GM20431 (cell line): ENCODE measurements around the gene DCTN3.

Experiments used
- in situ Hi-C: fragments of 300-500 bp; cut with MseI, MboI; formaldehyde crosslinking; loops from one replicate; pipeline ENCODE4 v1.15.0; 2020; ENCODE audit warnings: low sequenced_read_pairs; ENCODE audit not compliant: unreplicated experiment

DCTN3 gene

DNA sequence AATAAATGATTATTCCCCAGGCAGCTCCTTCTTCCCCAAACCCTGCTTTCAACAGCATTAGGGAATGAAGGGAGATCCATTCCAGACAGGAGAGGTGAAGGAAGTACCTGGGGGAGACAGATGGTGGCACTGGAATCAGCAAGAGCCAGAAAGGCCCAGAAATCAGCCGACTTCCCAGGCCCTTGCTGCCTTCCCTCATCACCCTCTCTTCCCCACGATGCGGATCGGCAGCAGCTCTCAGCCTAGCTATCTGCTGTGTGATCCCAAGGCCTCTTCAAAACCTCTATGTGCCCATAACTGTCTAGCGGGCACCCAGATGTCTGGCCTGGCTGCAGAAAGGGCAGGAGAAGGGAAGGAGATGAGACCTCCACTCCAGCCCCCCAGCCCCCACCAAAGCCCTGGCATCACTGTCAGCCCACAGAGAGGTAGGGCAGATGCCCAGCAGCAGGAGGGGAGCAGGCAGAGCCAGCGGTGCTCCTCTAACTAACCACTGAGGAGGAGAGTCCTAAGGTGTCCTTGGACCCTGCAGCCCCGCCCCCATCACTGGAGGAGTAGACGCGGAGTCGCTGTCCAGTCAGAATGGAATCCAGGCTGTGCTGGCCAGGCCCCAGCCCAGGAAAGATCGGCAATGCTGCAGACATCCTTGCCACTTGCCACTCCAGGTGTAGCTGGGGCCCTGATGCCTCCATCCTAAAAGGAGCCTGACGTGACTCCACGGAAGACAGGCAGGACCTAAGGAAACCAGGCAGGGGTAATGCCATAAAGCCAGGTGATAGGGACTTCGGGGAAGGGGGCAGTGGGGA, 43.5 kb downstream of the DCTN3 start:
- in situ Hi-C loops, result no loop called here

DNA sequence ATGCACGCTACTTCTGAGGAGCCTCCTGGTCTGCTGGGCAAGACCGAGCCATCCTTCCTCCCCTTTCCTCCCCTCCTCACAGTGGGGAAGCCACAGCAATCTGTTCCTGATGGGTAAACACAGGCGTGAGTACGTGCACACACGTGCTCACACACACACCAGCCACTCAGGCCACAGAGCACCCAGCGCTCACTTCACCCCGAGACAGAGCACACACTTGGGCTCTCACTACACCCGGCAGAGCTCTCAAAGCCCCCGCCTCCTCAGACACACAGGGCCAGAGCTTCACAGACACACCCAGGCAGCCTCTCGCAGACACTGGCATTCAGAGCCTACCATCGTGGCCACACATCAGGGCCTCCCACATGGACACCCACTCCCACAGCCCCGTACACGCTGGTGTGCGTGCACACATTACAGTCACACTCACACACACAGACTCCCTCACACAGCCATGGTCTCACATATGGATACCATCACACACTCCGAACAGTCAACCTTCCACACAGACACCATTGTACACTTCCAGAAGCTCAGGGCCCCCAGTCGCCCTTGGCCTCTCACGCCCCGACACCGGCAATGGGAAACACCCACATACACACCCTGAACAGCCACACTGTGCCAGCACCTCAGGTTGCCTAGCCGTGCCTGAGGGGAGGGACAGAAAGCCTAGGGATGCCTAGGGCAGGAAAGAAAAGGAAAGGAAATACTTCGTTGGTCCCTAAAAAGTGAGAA, 44.3 kb downstream of the DCTN3 start:
- in situ Hi-C loops, result no loop called here

GRCh38 chr9:34575241-34575640, 45.1 kb downstream of the DCTN3 start:
- in situ Hi-C loops, result no loop called here

DNA sequence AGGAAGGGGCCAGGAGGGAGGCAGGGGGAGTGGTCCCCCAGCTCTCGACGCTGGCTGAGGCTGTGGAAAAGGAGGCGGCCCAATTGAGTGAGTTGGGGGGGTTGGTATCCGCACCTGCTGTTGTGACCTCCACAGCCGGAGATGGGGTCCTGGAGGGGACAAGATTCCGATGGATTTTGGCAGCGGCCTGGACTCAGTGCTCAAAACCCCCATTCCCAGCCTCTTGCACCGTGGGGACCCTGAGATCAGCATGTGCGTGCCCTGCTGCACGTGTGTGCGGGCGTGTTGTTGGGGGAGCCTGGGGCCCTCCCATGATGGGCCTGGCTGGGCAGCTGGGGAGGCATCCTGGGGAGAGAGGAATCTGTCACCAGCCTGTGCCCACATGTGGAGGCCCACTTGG, 45.7 kb downstream of the DCTN3 start:
- in situ Hi-C loops, result no loop called here

- in situ Hi-C loops, result no loop called here
Observed at GRCh38 chr9:34573599-34574325, 46.5 kb downstream of the DCTN3 start.

- in situ Hi-C loops, result no loop called here
Observed at GRCh38 chr9:34572628-34573027, 47.7 kb downstream of the DCTN3 start.

DNA sequence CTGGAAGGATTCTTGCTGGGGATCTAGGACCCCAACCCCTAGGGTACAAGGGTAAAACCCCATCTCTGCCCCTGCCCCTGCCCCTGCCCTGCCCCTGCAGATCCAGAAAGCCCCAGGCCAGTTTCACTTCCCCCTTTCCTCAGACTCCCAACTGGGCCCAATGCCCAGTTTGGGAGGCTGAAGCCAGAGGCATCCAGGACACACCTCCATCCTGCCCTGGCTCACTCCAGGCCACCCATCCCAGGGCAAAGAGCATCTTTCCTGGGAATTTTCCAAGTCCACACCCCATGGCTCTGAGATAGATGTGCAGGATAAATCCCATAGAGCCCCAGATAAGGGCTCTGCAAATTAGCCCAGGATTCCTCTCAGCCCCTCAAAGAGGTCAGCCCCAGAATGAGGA, 48.2 kb downstream of the DCTN3 start:
- in situ Hi-C loops, result no loop called here

GRCh38 chr9:34571481-34571810, 48.8 kb downstream of the DCTN3 start:
- in situ Hi-C loops, result no loop called here

- in situ Hi-C loops, result no loop called here
Observed at GRCh38 chr9:34570809-34571480, 49.4 kb downstream of the DCTN3 start.

GRCh38 chr9:34570376-34570775, 49.9 kb downstream of the DCTN3 start:
- in situ Hi-C loops, result no loop called here

DNA sequence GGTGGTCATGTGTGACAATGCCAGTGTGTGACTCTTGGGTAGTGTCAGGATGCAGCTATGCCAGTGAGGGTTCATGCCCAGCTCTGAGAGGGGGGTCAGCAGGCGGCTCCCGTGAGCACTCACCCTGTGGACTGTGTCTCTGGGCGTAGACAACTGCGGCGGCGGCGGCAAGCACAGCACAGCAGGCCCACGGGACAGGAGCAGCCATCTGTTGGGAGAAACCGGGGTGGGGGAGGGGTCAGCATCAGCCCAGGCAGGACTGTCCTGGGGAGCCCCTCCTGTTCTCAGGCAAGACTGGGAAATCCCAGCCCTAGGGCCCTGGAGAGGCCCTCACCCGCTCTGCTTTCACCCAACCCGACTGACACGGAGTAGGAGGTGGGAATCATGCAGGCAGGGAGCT, 51.5 kb downstream of the DCTN3 start:
- in situ Hi-C loops, result no loop called here

GRCh38 chr9:34568133-34568532, 52.2 kb downstream of the DCTN3 start:
- in situ Hi-C loops, result no loop called here

DNA sequence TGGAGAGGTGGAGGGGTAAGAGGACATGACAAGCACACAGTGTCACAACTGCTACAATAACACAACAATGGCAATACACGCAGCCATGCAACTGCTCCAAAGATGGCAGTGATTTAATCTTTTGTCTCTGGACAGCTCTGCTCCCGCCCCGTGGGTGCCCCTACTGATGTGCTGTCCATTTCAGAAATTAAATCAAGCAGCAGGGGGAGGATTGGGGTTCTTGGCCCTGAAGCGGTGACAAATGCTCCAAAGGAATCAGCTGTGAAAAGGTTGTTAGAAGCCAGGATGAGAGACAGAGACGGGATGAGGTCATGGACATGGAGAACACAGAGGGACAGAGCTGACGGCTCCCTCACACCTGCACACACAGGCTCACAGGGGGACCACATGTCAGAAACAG, 53.3 kb downstream of the DCTN3 start:
- in situ Hi-C loops, result no loop called here

DNA sequence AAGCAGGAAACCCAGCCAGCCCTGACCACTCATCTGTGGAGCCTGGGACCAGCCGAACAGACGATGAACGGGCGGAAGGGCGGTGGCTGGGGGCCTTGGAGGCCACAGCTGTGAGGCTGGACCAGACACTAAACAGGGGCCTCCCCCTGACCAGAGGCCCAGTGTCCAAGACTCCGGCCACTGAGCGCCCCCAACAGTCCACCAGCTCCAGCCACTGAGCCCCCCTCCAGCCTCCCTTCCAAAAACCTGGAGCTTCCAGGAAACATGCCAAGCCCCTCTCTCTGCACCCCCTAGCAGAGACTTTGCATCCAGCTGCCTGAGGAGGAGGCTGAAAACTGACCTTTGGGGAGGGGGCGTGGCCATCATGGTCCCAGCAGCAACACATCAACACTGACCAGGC, 54.0 kb downstream of the DCTN3 start:
- in situ Hi-C loops, result no loop called here

- in situ Hi-C loops, result no loop called here
Observed at GRCh38 chr9:34565856-34566255, 54.4 kb downstream of the DCTN3 start.

DNA sequence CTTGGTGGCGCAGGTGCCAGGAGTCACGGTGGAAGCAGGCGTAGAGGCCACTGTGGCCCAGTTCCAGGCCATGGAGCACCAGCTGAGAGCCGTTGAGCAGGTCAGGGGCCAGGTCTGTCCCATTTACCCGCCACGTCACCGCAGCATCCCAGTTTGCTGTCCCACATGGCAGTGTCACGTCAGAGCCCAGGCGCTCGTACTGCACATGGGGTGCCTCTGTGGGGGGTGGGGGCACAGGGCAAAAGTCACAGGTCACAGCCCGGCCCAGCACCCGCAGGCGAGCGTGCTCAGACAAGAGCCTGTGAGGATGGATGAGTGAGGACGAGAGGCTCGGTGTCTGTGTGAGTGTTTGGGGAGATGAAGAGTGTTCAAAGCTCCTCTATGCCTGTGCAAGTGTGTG, 55.7 kb downstream of the DCTN3 start:
- in situ Hi-C loops, result no loop called here
